ENCODE data around the gene NRXN3. TPM values are rescaled to one million over a fixed set of nuclear protein-coding genes. Genes with fewer than 3 reads are reported as not detected.

Gene NRXN3
- total RNA-seq, 1 experiment from 2014 or later, result not detected

- Histone ChIP-seq H3K27ac (ENCODE audit: low read depth, low read length) (no peak overlapping the region), H3K4me1 (ENCODE audit: control insufficient read depth in 1 of 2, insufficient read depth in 2 of 2, low read length in 2 of 2) (no peaks in the 10 kb centered on the region), H3K27me3 (ENCODE audit: insufficient read depth, low read length) (no peaks in the 10 kb centered on the region), H3K4me3 (replicated peaks in 1 of 2; ENCODE audit: low read depth in 1 of 2, low read length in 2 of 2) (no peak overlapping the region), H2AFZ (ENCODE audit: low read depth, low read length, poor library complexity, severe bottlenecking) (no peak overlapping the region), H3K79me2 (ENCODE audit: insufficient read depth, low read length) (no peaks in the 10 kb centered on the region), H3K9ac (ENCODE audit: low read length) (no peak overlapping the region), H3K9me3 (ENCODE audit: control insufficient read depth in 1 of 2, insufficient read depth in 1 of 2, low read depth in 1 of 2, low read length in 2 of 2) (peaks cover 6 to 23% of the 10 kb centered on the region in 2 experiments; a peak in 2 of 4 replicates), H4K20me1 (ENCODE audit: insufficient read depth) (no peaks in the 10 kb centered on the region), H3K9me2 (ENCODE audit: insufficient read depth) (no peaks in the 10 kb centered on the region), H3K4me2 (ENCODE audit: low read length) (no peak overlapping the region), H3K36me3 (ENCODE audit: control insufficient read depth in 1 of 2, insufficient read depth in 2 of 2, low read length in 2 of 2) (no peaks in the 10 kb centered on the region)
- no peak for ATAC-seq
- intact Hi-C loops (cut with micrococcal nuclease), result no loop called here
- BruUV-seq (replicated peaks), result no TSS peak
- ChIA-PET POLR2A (no interaction called here), RAD21 (ENCODE audit: low non-redundant PET in 1 of 2, low total read pairs in 2 of 2, uncharacterized antibody in 2 of 2, unreplicated experiment in 2 of 2) (no interaction called here), CTCF (no interaction called here)
- no peak for DNase-seq (ENCODE audit: low read depth, low spot score)
- TF ChIP-seq ZBTB33 (IDR thresholded peaks at IDR 0.05; ENCODE audit: extremely low read depth, insufficient replicate concordance, low read length) (no peak), SP1 (IDR thresholded peaks at IDR 0.05; ENCODE audit: low read depth) (no peak), ATF3 (IDR thresholded peaks at IDR 0.05) (no peak), ELF1 (IDR thresholded peaks at IDR 0.05; ENCODE audit: borderline replicate concordance, low read depth) (no peak), YY1 (IDR thresholded peaks at IDR 0.05; ENCODE audit: extremely low read depth, insufficient replicate concordance, low read depth, low read length) (no peak), CEBPB (IDR thresholded peaks at IDR 0.05; ENCODE audit: low read depth) (no peak), EZH2phosphoT487 (IDR thresholded peaks at IDR 0.05; ENCODE audit: borderline replicate concordance) (no peak)
Measured at GRCh38 chr14:79373451-79373850, 1203.3 kb downstream of the NRXN3 start.

- ChIA-PET RAD21 (ENCODE audit: low non-redundant PET in 1 of 2, low total read pairs in 2 of 2, uncharacterized antibody in 2 of 2, unreplicated experiment in 2 of 2) (no interaction called here), CTCF (no interaction called here), POLR2A (no interaction called here)
- no peaks in the 10 kb centered on the region for H3K4me1 ChIP-seq (ENCODE audit: control insufficient read depth in 1 of 2, insufficient read depth in 2 of 2, low read length in 2 of 2)
- H3K27me3 ChIP-seq (ENCODE audit: insufficient read depth, low read length), result no peaks in the 10 kb centered on the region
- peaks cover 6 to 16% of the 10 kb centered on the region in 2 experiments; a peak in 2 of 4 replicates for H3K9me3 ChIP-seq (ENCODE audit: control insufficient read depth in 1 of 2, insufficient read depth in 1 of 2, low read depth in 1 of 2, low read length in 2 of 2)
- no peaks in the 10 kb centered on the region for H3K9me2 ChIP-seq (ENCODE audit: insufficient read depth)
- H4K20me1 ChIP-seq (ENCODE audit: insufficient read depth), result no peaks in the 10 kb centered on the region
- H3K4me2 ChIP-seq (ENCODE audit: low read length), result no peak overlapping the region
- no peak for ATAC-seq
- intact Hi-C loops (cut with micrococcal nuclease), result no loop called here
- H3K36me3 ChIP-seq (ENCODE audit: control insufficient read depth in 1 of 2, insufficient read depth in 2 of 2, low read length in 2 of 2), result no peaks in the 10 kb centered on the region
- no peak for TF ChIP-seq TCF7L2 (IDR thresholded peaks at IDR 0.05; ENCODE audit: borderline replicate concordance, extremely low read depth, insufficient read depth, insufficient read length)
- no peak overlapping the region for H2AFZ ChIP-seq (ENCODE audit: low read depth, low read length, poor library complexity, severe bottlenecking)
- no peaks in the 10 kb centered on the region for H3K79me2 ChIP-seq (ENCODE audit: insufficient read depth, low read length)
- DNase-seq (ENCODE audit: low read depth, low spot score), result no peak
- H3K27ac ChIP-seq (ENCODE audit: low read depth, low read length), result no peak overlapping the region
- no peak overlapping the region for H3K4me3 ChIP-seq (replicated peaks in 1 of 2; ENCODE audit: low read depth in 1 of 2, low read length in 2 of 2)
- H3K9ac ChIP-seq (ENCODE audit: low read length), result no peak overlapping the region
- BruUV-seq (replicated peaks), result no TSS peak
Measured at GRCh38 chr14:79375356-79375755, 1205.2 kb downstream of the NRXN3 start.

Measured in HCT116 (cell line).